ENCODE results near the gene MGAT4A. TPM values are rescaled to one million over a fixed set of nuclear protein-coding genes. Genes with fewer than 3 reads are reported as not detected.

Gene MGAT4A
- total and polyA plus RNA-seq, 2 of the 8 experiments (the other 6 are each of a cell fraction or from before 2014, with no cell fraction given), result 1.4 to 7.7 TPM

DNA sequence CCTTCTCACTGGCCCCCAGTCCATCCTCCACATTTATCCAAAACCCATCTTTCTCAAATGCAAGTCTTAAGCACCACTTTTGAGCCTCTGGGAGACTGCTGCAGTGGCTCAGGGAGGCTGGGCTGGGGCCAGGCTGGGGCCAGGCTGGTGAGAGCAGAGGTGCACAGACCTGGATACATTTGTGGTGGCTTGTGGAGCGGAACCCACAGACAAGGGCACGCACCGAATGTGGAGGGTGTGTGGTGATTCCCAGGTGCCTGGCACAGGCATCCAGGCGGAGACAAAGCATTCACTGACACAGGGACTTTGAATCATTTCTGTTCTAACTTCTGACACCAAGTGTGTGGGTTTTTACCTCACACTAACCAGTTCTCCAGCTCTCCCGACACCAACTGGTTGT is 42.2 kb upstream of the MGAT4A start:
- 0 out of 2 replicates have a peak overlapping the region, but pooled peaks have one; percentile 60 for H2BK12ac ChIP-seq (ENCODE audit: low read depth, low read length)
- H2BK5ac ChIP-seq (ENCODE audit: low read depth, low read length), result 0 out of 2 replicates have a peak overlapping the region, but pooled peaks have one; percentile 72
- H2BK120ac ChIP-seq (replicated peaks; ENCODE audit: low read depth, low read length), result no peak overlapping the region
- H3K79me2 ChIP-seq (ENCODE audit: control insufficient read depth in 1 of 2, insufficient read depth in 2 of 2, low read length in 2 of 2), result no peaks in the 10 kb centered on the region
- H3K56ac ChIP-seq (replicated peaks; ENCODE audit: insufficient read length, low read depth, low read length), result no peak overlapping the region
- H3K18ac ChIP-seq (ENCODE audit: extremely low read depth, low read length), result no peak overlapping the region
- no peak overlapping the region for H3K23ac ChIP-seq (ENCODE audit: insufficient read length)
- peak overlapping the region; percentile 60; the same call in 1 of the 2 replicates for H2AFZ ChIP-seq (ENCODE audit: low read length)
- peak overlapping the region; percentile 20; the same call in 1 of the 2 replicates for H4K8ac ChIP-seq (ENCODE audit: extremely low read depth, insufficient read depth, low read length)
- FAIRE-seq (no peak), DNase-seq (ENCODE audit: low read depth in 1 of 2, low spot score in 2 of 2) (no peak)
- H2BK20ac ChIP-seq (ENCODE audit: low read length), result no peak overlapping the region; the same call in 1 of the 2 replicates
- H4K20me1 ChIP-seq (replicated peaks in 1 of 2; ENCODE audit: control insufficient read depth in 1 of 2, insufficient read depth in 2 of 2, low read length in 2 of 2), result no peaks in the 10 kb centered on the region
- no peak overlapping the region for H2BK15ac ChIP-seq (ENCODE audit: low read length)
- H3K9me3 ChIP-seq (ENCODE audit: insufficient read depth in 2 of 2, low read depth in 1 of 2, low read length in 1 of 2), result 0 out of 4 replicates have a peak, but pooled peaks cover 0 to 3% of the 10 kb centered on the region in 2 experiments
- H3K79me1 ChIP-seq (ENCODE audit: low read depth, low read length), result no peaks in the 10 kb centered on the region
- no peaks in the 10 kb centered on the region for H3K23me2 ChIP-seq (ENCODE audit: low read depth, low read length)
- WGBS, 2 experiments (ENCODE audit: extremely low coverage in 1 of 2, insufficient coverage in 1 of 2, insufficient read length in 1 of 2, insufficient replicate concordance in 2 of 2, low coverage in 1 of 2, low lambda C conversion rate in 2 of 2, missing lambda C conversion rate in 1 of 2), result 91% methylated on average over 5 of the region's 5 CpGs; no CpG with 5 or more reads in 1 of the 2 experiments
- H3K9ac ChIP-seq (replicated peaks in 1 of 4; ENCODE audit: extremely low read depth in 1 of 4, low read depth in 3 of 4, low read length in 3 of 4), result no peak overlapping the region
- no peak overlapping the region for H3K4me3 ChIP-seq (ENCODE audit: extremely low read depth in 1 of 4, insufficient read depth in 2 of 4, low read depth in 3 of 4, low read length in 4 of 4)
- no peaks in the 10 kb centered on the region for H3K36me3 ChIP-seq (ENCODE audit: control insufficient read depth in 2 of 4, insufficient read depth in 4 of 4, low read length in 3 of 4)
- no peak overlapping the region for H3K4ac ChIP-seq (replicated peaks; ENCODE audit: insufficient read length, low read depth, low read length)
- no peak overlapping the region for H3K14ac ChIP-seq (ENCODE audit: insufficient read length)
- no peak overlapping the region for H3K4me2 ChIP-seq (ENCODE audit: insufficient read depth in 1 of 2, low read depth in 2 of 2, low read length in 2 of 2)
- no peak overlapping the region for H4K5ac ChIP-seq (ENCODE audit: insufficient read length, low read depth, low read length)
- H3K27me3 ChIP-seq (replicated peaks in 1 of 4; ENCODE audit: control insufficient read depth in 3 of 4, extremely low read depth in 1 of 4, insufficient read depth in 3 of 4, low read length in 3 of 4), result no peaks in the 10 kb centered on the region
- H3K4me1 ChIP-seq (replicated peaks in 1 of 4; ENCODE audit: control insufficient read depth in 3 of 4, insufficient read depth in 4 of 4, low read length in 3 of 4), result peaks cover 3 to 9% (median 5%) of the 10 kb centered on the region in 4 experiments; a peak in 5 of 7 replicates
- H4K91ac ChIP-seq (replicated peaks; ENCODE audit: insufficient read length, low read length), result peak overlapping the region; percentile 36
- no peak overlapping the region for H3K27ac ChIP-seq (ENCODE audit: low read depth, low read length)
- ChIA-PET CTCF (ENCODE audit: partially characterized antibody) (interaction anchor here (0.7 to 1.1 kb wide), 2 partner anchors 22 to 44 kb away, joined by 3 read pairs; no protein-coding TSS in a partner anchor), POLR2A (ENCODE audit: partially characterized antibody) (interaction anchor here (1.9 kb wide), 1 partner anchor 15 kb away, joined by 4 read pairs; no protein-coding TSS in a partner anchor)
- 0 out of 2 replicates have a peak overlapping the region, but pooled peaks have one; percentile 45 for H2AK5ac ChIP-seq (ENCODE audit: low read depth, low read length)

All from H1 (cell line).